Measurements from ENCODE around the gene KRTAP4-3.
"Not testable (repeated sequence)": the region's sequence is repeated elsewhere in the genome, so short reads cannot be mapped to it uniquely, and the experiment has no call there.

The KRTAP4-3 gene

GRCh38 chr17:41148971-41149651, 18.9 kb downstream of the KRTAP4-3 start:
- not testable (repeated sequence) for H2BK5ac ChIP-seq (ENCODE audit: low read length); H3K9me3 ChIP-seq (replicated peaks in 1 of 2; ENCODE audit: control insufficient read depth in 2 of 2, insufficient read depth in 1 of 2, low read depth in 1 of 2, low read length in 2 of 2); H2AK5ac ChIP-seq (ENCODE audit: low read depth, low read length); H3K27me3 ChIP-seq (ENCODE audit: control insufficient read depth in 3 of 3, insufficient read depth in 3 of 3, low read depth in 1 of 3, low read length in 3 of 3); H2BK12ac ChIP-seq (ENCODE audit: low read length); H3K9ac ChIP-seq (ENCODE audit: low read depth, low read length, poor library complexity); H3K4ac ChIP-seq (ENCODE audit: low read length); H3K4me2 ChIP-seq (ENCODE audit: insufficient read depth, low read length, poor library complexity, severe bottlenecking); H3K27ac ChIP-seq (replicated peaks; ENCODE audit: low read length); H3K36me3 ChIP-seq (replicated peaks in 1 of 2; ENCODE audit: control insufficient read depth in 2 of 2, insufficient read depth in 2 of 2, low read length in 2 of 2); H3K4me3 ChIP-seq (ENCODE audit: low read length in 2 of 2); H3K23ac ChIP-seq (ENCODE audit: low read depth, low read length, poor library complexity); H3K79me1 ChIP-seq (ENCODE audit: low read depth, low read length); H2BK15ac ChIP-seq (ENCODE audit: low read length); H3K4me1 ChIP-seq (ENCODE audit: control insufficient read depth in 2 of 2, insufficient read depth in 1 of 2, low read depth in 1 of 2, low read length in 2 of 2); H2BK120ac ChIP-seq (ENCODE audit: low read depth, low read length); DNase-seq (ENCODE audit: low spot score); H2AFZ ChIP-seq (ENCODE audit: low read length)
- no CpG with 5 or more reads among the region's 10 CpGs for WGBS, 2 donors (ENCODE audit: extremely low coverage in 2 of 2, insufficient read length in 2 of 2, insufficient replicate concordance in 1 of 2)
- Histone ChIP-seq H4K8ac (ENCODE audit: low read depth, low read length) (peak overlapping the region; percentile 17), H3K14ac (ENCODE audit: low read length) (peak overlapping the region; percentile 21), H3K18ac (ENCODE audit: low read length) (peak overlapping the region; percentile 38), H4K91ac (ENCODE audit: low read depth, low read length, poor library complexity) (peak overlapping the region; percentile 30)

GRCh38 chr17:41147531-41148204, 20.4 kb downstream of the KRTAP4-3 start:
- Histone ChIP-seq H3K18ac (ENCODE audit: low read length) (no peak overlapping the region), H3K27me3 (ENCODE audit: control insufficient read depth in 3 of 3, insufficient read depth in 3 of 3, low read depth in 1 of 3, low read length in 3 of 3) (no peaks in the 10 kb centered on the region), H3K9me3 (replicated peaks in 1 of 2; ENCODE audit: control insufficient read depth in 2 of 2, insufficient read depth in 1 of 2, low read depth in 1 of 2, low read length in 2 of 2) (no peaks in the 10 kb centered on the region), H2AK5ac (ENCODE audit: low read depth, low read length) (no peak overlapping the region), H3K4ac (ENCODE audit: low read length) (no peak overlapping the region), H3K27ac (replicated peaks; ENCODE audit: low read length) (no peak overlapping the region), H3K79me1 (ENCODE audit: low read depth, low read length) (no peaks in the 10 kb centered on the region), H2BK12ac (ENCODE audit: low read length) (no peak overlapping the region), H3K4me3 (ENCODE audit: low read length in 2 of 2) (no peak overlapping the region), H3K4me2 (ENCODE audit: insufficient read depth, low read length, poor library complexity, severe bottlenecking) (no peak overlapping the region), H2BK120ac (ENCODE audit: low read depth, low read length) (no peak overlapping the region), H4K8ac (ENCODE audit: low read depth, low read length) (no peak overlapping the region), H2AFZ (ENCODE audit: low read length) (no peak overlapping the region), H3K9ac (ENCODE audit: low read depth, low read length, poor library complexity) (no peak overlapping the region), H2BK5ac (ENCODE audit: low read length) (no peak overlapping the region), H4K91ac (ENCODE audit: low read depth, low read length, poor library complexity) (no peak overlapping the region), H3K4me1 (ENCODE audit: control insufficient read depth in 2 of 2, insufficient read depth in 1 of 2, low read depth in 1 of 2, low read length in 2 of 2) (no peaks in the 10 kb centered on the region), H2BK15ac (ENCODE audit: low read length) (no peak overlapping the region), H3K23ac (ENCODE audit: low read depth, low read length, poor library complexity) (no peak overlapping the region), H3K14ac (ENCODE audit: low read length) (no peak overlapping the region), H3K36me3 (replicated peaks in 1 of 2; ENCODE audit: control insufficient read depth in 2 of 2, insufficient read depth in 2 of 2, low read length in 2 of 2) (no peaks in the 10 kb centered on the region)
- DNase-seq (ENCODE audit: low spot score), result no peak
- WGBS, 2 donors (ENCODE audit: extremely low coverage in 2 of 2, insufficient read length in 2 of 2, insufficient replicate concordance in 1 of 2), result no CpG with 5 or more reads among the region's 2 CpGs

- no peak overlapping the region for H3K18ac ChIP-seq (ENCODE audit: low read length)
- DNase-seq (ENCODE audit: low spot score), result no peak
- no peak overlapping the region for H2BK12ac ChIP-seq (ENCODE audit: low read length)
- no peaks in the 10 kb centered on the region for H3K36me3 ChIP-seq (replicated peaks in 1 of 2; ENCODE audit: control insufficient read depth in 2 of 2, insufficient read depth in 2 of 2, low read length in 2 of 2)
- no peak overlapping the region for H4K91ac ChIP-seq (ENCODE audit: low read depth, low read length, poor library complexity)
- no peaks in the 10 kb centered on the region for H3K27me3 ChIP-seq (ENCODE audit: control insufficient read depth in 3 of 3, insufficient read depth in 3 of 3, low read depth in 1 of 3, low read length in 3 of 3)
- H3K9ac ChIP-seq (ENCODE audit: low read depth, low read length, poor library complexity), result no peak overlapping the region
- H2BK5ac ChIP-seq (ENCODE audit: low read length), result no peak overlapping the region
- H3K4me1 ChIP-seq (ENCODE audit: control insufficient read depth in 2 of 2, insufficient read depth in 1 of 2, low read depth in 1 of 2, low read length in 2 of 2), result no peaks in the 10 kb centered on the region
- H3K4ac ChIP-seq (ENCODE audit: low read length), result no peak overlapping the region
- H3K4me2 ChIP-seq (ENCODE audit: insufficient read depth, low read length, poor library complexity, severe bottlenecking), result no peak overlapping the region
- H3K27ac ChIP-seq (replicated peaks; ENCODE audit: low read length), result no peak overlapping the region
- H3K9me3 ChIP-seq (replicated peaks in 1 of 2; ENCODE audit: control insufficient read depth in 2 of 2, insufficient read depth in 1 of 2, low read depth in 1 of 2, low read length in 2 of 2), result no peaks in the 10 kb centered on the region
- no peak overlapping the region for H3K4me3 ChIP-seq (ENCODE audit: low read length in 2 of 2)
- H2AK5ac ChIP-seq (ENCODE audit: low read depth, low read length), result no peak overlapping the region
- WGBS, 2 donors (ENCODE audit: extremely low coverage in 2 of 2, insufficient read length in 2 of 2, insufficient replicate concordance in 1 of 2), result no CpG with 5 or more reads among the region's 2 CpGs
- H4K8ac ChIP-seq (ENCODE audit: low read depth, low read length), result no peak overlapping the region
- H3K14ac ChIP-seq (ENCODE audit: low read length), result no peak overlapping the region
- no peak overlapping the region for H2BK15ac ChIP-seq (ENCODE audit: low read length)
- H3K79me1 ChIP-seq (ENCODE audit: low read depth, low read length), result no peaks in the 10 kb centered on the region
- no peak overlapping the region for H2AFZ ChIP-seq (ENCODE audit: low read length)
- no peak overlapping the region for H2BK120ac ChIP-seq (ENCODE audit: low read depth, low read length)
- no peak overlapping the region for H3K23ac ChIP-seq (ENCODE audit: low read depth, low read length, poor library complexity)
These were observed 22.8 kb downstream of the KRTAP4-3 start for GRCh38 chr17:41145261-41145660.

- no peak for DNase-seq (ENCODE audit: low spot score)
- H3K4me1 ChIP-seq (ENCODE audit: control insufficient read depth in 2 of 2, insufficient read depth in 1 of 2, low read depth in 1 of 2, low read length in 2 of 2), result no peaks in the 10 kb centered on the region
- H3K4me2 ChIP-seq (ENCODE audit: insufficient read depth, low read length, poor library complexity, severe bottlenecking), result no peak overlapping the region
- H2BK120ac ChIP-seq (ENCODE audit: low read depth, low read length), result no peak overlapping the region
- no CpG with 5 or more reads among the region's 1 CpG for WGBS, 2 donors (ENCODE audit: extremely low coverage in 2 of 2, insufficient read length in 2 of 2, insufficient replicate concordance in 1 of 2)
- H3K36me3 ChIP-seq (replicated peaks in 1 of 2; ENCODE audit: control insufficient read depth in 2 of 2, insufficient read depth in 2 of 2, low read length in 2 of 2), result no peaks in the 10 kb centered on the region
- no peak overlapping the region for H3K23ac ChIP-seq (ENCODE audit: low read depth, low read length, poor library complexity)
- no peaks in the 10 kb centered on the region for H3K9me3 ChIP-seq (replicated peaks in 1 of 2; ENCODE audit: control insufficient read depth in 2 of 2, insufficient read depth in 1 of 2, low read depth in 1 of 2, low read length in 2 of 2)
- no peaks in the 10 kb centered on the region for H3K27me3 ChIP-seq (ENCODE audit: control insufficient read depth in 3 of 3, insufficient read depth in 3 of 3, low read depth in 1 of 3, low read length in 3 of 3)
- H2AFZ ChIP-seq (ENCODE audit: low read length), result no peak overlapping the region
- H3K79me1 ChIP-seq (ENCODE audit: low read depth, low read length), result no peaks in the 10 kb centered on the region
- H4K91ac ChIP-seq (ENCODE audit: low read depth, low read length, poor library complexity), result no peak overlapping the region
- H3K14ac ChIP-seq (ENCODE audit: low read length), result no peak overlapping the region
- no peak overlapping the region for H3K4ac ChIP-seq (ENCODE audit: low read length)
- no peak overlapping the region for H3K4me3 ChIP-seq (ENCODE audit: low read length in 2 of 2)
- H3K9ac ChIP-seq (ENCODE audit: low read depth, low read length, poor library complexity), result no peak overlapping the region
- H2AK5ac ChIP-seq (ENCODE audit: low read depth, low read length), result no peak overlapping the region
- no peak overlapping the region for H2BK5ac ChIP-seq (ENCODE audit: low read length)
- no peak overlapping the region for H3K18ac ChIP-seq (ENCODE audit: low read length)
- no peak overlapping the region for H3K27ac ChIP-seq (replicated peaks; ENCODE audit: low read length)
- H2BK15ac ChIP-seq (ENCODE audit: low read length), result no peak overlapping the region
- no peak overlapping the region for H4K8ac ChIP-seq (ENCODE audit: low read depth, low read length)
- H2BK12ac ChIP-seq (ENCODE audit: low read length), result no peak overlapping the region
These were observed 23.2 kb downstream of the KRTAP4-3 start for GRCh38 chr17:41144846-41145245.

Measured in neuronal stem cell (in vitro differentiated cells).